ENCODE data around the gene NHEJ1.

- no peak for TF ChIP-seq CTCF (IDR thresholded peaks at IDR 0.05; ENCODE audit: insufficient read depth, low read length, poor library complexity, severe bottlenecking)
- TF ChIP-seq EZH2phosphoT487 (conservative IDR thresholded peaks at IDR 0.05; ENCODE audit: low read length): no peak
Observed at GRCh38 chr2:219086196-219086595, 74.4 kb downstream of the NHEJ1 start.
